Activated CD4-positive, alpha-beta T cell treated with anti-CD3 and anti-CD28 coated beads, Interleukin-2, amount 50 U/mL, for 48 hours (primary cell): Measurements from ENCODE around the gene TOP3A.
A peak's percentile ranks its signal among the peaks of the same experiment; 100 is the strongest.
"Not testable (repeated sequence)": the region's sequence is repeated elsewhere in the genome, so short reads cannot be mapped to it uniquely, and the experiment has no call there.

Experiments
- DNase-seq, 2 experiments: peaks; one replicate each; pipeline ENCODE4 v3.0.0-alpha.2; 2020

TOP3A gene, protein sequence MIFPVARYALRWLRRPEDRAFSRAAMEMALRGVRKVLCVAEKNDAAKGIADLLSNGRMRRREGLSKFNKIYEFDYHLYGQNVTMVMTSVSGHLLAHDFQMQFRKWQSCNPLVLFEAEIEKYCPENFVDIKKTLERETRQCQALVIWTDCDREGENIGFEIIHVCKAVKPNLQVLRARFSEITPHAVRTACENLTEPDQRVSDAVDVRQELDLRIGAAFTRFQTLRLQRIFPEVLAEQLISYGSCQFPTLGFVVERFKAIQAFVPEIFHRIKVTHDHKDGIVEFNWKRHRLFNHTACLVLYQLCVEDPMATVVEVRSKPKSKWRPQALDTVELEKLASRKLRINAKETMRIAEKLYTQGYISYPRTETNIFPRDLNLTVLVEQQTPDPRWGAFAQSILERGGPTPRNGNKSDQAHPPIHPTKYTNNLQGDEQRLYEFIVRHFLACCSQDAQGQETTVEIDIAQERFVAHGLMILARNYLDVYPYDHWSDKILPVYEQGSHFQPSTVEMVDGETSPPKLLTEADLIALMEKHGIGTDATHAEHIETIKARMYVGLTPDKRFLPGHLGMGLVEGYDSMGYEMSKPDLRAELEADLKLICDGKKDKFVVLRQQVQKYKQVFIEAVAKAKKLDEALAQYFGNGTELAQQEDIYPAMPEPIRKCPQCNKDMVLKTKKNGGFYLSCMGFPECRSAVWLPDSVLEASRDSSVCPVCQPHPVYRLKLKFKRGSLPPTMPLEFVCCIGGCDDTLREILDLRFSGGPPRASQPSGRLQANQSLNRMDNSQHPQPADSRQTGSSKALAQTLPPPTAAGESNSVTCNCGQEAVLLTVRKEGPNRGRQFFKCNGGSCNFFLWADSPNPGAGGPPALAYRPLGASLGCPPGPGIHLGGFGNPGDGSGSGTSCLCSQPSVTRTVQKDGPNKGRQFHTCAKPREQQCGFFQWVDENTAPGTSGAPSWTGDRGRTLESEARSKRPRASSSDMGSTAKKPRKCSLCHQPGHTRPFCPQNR

DNA sequence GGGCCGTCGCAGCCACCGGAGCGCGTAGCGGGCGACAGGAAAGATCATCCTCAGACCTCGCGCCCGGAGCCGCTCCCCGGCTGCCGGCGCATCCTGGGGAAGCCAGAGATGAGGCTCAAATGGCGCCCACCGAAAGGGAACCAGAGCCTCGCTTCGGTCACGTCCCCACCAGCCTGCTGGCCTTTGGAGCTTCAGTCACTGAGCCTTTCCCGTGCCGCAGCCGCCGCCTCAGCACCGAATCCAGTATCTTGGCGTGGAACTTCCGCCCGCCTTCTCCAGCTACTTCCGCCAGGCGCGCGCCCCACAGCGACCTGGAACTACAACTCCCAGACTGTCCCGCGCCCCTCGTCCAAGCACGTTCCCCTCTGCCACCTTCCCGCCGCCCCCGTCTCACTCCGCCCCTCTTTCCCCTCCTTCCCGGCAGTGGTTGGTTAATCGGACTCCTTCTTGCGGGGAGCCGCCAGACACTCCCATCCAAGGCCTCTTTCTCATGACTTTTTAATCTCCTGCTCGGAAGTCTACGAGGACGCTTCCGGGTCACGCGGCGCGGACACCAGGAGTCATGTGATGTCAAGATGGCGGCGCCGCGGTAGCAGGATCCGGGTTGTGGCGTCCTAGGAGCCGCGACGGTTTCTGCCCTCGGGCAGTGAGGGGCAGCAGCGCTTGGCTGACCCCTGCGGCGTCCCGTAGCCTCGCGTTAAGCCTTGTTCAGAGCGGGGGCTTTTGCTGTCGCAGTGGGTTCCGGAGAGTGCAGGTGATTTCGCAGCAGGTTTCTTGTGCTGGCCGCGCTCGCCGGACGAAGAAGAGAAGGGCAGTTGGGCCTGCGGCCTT, at the start of gene TOP3A, which contains the start of gene SMCR8:
Gene TOP3A (minus strand): TSS at position 264 of the 831 bp plus-strand sequence. CDS start 216 bp downstream, at position 48.
Gene SMCR8 (plus strand): TSS at position 563 of the 831 bp plus-strand sequence. CDS start 497 bp downstream, outside the sequence.
- DNase-seq: peak; percentile 98

DNA sequence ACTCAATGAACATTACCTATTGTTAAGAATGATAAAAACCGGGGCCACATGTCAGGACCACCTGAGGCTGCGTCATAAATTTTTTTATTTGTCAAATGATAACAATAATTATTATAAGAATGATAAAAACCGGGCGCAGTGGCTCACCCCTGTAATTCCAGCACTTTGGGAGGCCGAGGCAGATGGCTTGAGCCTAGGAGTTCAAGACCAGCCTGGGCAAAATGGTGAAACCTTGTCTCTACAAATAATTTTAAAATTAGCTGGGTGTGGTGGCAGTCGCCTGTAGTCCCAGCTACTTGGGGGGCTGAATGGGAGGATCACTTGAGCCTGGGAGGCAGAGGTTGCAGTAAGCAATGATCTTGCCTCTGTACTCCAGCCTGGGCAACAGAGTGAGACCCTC, 49.4 kb upstream of the TOP3A start:
- DNase-seq: no peak

DNA sequence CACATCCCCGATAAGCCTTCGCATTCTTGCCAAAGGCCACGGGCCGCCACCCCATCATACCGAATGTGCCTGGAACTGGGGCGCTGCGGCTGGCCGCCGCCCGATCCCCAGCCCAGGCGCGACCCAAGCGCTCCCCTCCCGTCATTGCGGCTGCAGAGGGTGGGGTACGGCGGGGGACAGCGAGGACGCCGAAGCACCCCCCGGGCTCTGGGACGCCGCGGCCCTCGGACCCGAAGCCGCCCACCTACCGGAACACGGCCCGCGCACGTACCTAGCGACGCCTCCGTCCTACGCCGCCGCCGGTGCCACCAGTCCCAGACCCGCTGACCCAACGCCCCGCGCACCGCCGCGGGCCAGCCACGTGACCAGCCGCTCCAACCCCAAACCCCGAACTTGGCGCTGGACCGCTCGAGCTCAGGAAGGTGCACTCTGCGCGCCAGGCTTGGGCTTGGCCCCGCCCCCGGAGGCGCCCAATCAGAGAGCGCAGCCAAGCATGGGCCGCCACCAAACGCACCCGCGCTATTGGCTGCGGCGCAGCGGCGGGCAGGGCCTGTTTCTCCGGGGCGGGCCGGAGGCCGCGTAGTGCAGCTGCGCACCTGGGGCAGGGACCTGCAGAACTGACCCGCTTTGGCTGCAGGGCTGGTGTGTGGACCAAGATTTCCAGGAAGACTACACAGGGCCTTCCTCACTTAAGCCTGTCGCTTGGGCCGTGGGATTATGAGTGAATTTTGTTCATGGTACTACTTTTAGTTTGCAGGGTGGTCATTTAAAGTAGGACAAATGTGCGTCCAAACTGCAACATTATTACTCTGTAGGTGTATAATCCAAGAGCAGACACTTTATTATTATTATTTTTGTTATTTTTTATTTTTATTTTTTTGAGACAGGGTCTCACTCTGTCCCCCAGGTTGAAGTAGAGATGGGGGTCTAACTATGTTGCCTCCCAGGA, 48.6 kb upstream of the TOP3A start, which contains the start of gene SHMT1:
Gene SHMT1 (minus strand): TSS at position 450 of the 949 bp plus-strand sequence. CDS start 7,569 bp downstream, outside the sequence.
- peak; percentile 90 to 94 for DNase-seq

DNA sequence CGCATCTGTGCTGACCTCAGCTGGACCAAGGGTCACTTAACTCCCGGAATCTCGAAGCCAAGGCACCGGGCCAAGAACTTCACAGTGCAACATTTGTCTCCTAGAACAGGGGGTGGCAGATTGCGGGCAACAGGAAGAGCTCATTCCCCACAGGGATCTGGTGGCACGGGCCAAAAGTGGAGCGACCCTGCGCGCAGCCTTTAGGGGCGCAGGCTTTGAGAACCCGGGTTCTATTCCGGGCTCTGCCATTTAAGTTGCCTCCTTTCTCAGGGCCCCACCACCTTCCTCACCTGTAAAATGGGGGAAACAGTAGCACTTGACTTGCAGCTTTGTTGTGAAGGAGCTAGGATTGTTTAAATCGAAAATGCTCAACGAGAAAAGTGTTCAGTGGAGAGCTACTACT, 47.9 kb upstream of the TOP3A start:
- DNase-seq: peak in 1 of 2 experiments; percentile 27

DNA sequence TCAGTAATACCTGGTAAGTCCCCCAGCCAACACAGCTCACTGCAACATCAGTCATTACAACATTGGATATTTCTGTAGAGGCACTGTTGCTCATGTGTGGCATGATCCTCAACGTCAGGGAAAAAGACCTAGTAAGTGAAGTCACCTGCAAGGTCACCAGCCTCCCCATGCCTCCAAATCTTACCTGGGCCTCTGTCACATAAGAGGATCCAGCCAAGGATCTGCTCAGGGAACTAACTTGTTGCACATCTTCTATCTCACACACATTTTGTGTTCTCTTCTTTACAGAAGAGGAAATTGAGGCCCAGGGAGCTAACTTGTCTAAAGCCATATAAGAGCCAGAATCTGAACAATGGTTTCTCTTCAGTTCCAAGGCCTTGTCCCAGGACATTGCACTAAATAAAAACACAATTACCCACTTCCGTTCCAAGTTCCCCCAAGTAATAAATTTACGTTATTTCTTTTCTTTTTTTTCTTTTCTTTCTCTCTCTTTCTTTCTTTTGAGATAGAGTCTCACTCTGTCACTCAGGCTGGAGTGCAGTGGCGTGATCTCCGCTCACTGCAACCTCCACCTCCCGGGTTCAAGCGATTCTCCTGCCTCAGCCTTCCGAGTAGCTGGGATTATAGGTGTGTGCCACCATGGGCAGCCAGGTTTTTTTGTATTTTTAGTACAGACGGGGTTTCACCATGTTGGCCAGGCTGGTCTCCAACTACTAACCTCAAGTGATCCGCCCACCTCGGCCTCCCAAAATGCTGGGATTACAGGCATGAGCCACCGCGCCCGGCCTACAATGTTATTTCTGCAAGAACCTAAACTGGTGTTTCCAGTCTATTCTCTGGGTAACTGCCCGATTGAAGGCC, 47.3 kb upstream of the TOP3A start:
- no peak for DNase-seq

DNA sequence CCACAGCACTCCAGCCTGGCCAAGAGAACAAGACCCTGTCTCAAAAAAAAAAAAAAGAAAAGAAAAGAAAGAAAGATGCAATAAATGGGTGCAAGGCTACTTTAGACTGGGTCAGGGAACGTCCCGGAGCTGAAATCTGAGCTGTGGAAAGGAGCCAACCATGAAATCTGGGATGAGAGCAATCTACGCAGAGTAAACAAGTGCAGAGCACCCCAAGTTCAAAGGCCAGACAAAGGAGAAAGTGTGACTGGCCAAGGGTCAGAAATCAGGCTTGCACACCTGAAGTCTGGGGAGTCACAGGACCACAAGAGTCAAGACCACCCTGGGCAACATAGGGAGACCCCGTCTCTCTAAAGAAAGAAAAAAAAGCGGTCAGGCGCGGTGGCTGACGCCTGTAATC, 45.7 kb upstream of the TOP3A start:
- no peak for DNase-seq

DNA sequence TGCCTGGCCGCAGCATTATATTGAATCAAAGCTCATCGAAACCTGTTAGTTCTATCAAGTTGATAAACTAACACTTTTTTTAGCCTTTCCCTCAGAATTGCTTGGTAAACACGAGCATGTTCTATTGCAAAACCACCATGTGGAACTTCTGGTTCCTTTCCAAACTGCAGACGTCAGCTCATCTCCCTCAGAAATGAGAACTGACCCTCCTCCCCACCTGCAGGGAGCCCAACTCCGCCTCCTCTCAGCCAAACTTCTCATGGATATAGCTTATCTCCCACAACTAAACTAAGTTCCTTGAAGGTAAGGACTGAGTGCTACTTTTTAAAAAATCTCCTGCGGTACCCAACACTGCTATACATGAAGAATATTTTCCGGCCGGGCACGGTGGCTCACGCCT, 41.8 kb upstream of the TOP3A start:
- DNase-seq: no peak

DNA sequence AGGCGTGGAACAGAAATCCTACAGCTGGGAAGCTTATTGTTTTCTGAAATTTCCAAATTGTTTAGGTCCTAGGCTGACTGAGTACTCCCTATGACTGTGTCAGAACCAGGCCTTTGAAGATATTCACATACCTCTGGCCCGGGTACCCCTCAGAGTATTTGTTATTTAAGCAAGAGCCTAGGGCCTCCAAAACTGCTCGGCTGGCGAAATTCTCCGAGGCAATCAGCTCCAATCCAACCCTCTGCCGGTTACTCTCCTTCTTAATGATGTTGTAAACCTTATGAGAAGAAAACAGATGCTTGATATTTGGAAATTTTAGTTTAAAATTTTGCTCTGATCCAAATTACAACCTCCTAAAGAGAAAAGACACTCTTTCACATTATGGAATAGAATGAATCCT, 38.7 kb upstream of the TOP3A start:
- no peak for DNase-seq

DNA sequence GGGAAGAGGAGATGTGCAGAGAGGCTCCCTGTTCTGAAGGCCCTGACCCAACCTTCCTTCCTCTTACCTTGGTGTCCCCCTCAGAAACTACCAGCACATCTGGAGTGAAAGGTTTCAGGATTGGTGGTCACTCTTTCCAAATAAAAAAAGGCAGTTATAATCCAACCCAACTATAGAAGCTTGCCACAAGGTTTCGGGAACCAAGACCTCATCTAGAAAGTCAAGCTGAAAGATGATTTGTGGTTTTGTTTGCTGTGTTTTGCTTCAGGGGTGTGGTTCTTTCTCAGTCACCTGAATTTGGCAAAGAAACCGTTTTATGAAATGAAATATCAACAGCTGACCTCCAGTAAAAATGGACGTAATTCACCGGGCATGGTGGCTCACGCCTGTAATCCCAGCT, 29.2 kb upstream of the TOP3A start:
- DNase-seq: no peak

DNA sequence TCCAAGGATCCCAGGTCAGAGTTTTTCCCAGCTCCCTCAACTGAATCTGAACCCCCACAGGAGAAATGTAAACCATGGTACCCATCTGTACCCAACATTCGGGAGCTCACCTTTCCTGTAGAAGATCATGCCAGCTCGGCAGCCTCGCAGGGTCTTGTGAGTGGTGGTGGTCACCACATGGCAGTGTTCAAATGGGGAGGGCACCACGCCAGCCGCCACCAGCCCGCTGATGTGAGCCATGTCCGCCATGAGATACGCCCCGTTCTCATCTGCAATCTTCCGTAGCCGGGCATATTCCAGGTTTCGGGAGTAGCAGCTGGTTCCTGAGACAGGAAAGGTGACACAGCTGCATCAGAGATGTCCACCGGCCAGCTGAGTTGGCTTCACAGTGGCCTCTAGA, 25.1 kb upstream of the TOP3A start:
- DNase-seq: no peak

DNA sequence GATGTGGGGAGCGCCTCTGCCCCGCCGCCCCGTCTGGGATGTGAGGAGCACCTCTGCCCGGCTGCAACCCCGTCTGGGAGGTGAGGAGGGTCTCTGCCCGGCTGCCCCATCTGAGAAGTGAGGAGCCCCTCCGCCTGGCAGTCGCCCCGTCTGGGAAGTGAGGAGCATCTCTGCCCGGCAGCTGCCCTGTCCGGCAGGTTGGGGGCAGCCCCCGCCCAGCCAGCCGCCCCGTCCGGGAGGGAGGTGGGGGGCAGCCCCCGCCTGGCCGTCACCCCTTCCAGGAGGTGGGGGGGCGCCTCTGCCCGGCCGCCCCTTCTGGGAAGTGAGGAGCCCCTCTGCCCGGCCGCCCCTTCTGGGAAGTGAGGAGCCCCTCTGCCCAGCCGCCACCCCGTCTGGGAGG, 23.4 kb upstream of the TOP3A start:
- DNase-seq: not testable (repeated sequence)

DNA sequence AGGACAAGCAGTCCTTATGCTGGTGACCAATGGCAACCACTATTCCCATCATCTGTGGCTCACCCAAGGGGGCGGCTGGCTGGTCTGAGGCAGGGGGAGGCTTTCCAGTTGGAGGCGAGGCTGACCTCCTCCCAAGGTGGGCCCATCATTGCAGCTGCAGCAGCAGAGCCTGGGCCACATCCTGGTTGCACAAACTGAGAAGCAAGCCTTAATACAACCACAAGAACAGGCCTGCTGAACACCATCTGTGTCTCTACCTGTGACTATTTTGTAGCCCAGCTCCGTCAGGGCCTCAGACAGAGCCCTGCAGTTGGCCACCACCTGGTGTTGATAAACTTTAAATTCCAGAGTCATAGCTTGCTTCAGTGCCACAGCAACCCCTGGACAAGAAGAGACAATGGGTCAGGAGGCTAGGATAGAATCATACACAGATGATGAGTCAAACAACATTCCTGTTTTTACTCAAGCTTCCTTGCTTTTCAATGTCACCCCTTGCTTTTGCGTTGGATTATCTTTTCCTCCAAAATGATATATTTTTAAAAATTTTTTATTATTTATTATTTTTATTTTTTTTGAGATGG, 18.2 kb upstream of the TOP3A start:
- no peak for DNase-seq

DNA sequence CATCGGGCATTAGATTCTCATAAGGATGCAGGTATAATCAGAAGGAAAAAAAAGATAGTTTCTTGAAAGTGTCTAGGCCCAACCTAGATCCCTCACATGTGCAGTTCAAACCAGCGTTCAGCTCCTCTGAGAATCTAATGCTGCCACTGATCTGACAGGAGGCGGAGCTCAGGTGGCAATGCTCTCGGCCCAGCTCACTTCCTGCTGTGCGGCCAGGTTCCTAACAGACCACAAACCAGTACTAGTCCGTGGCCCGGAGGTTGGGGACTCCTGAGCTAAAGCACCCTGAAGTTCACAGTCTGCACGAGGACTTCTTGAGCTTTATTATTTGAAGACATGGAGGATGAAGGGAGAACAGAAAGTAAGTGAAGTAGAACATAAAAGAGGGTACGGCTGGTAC, 17.1 kb upstream of the TOP3A start:
- DNase-seq: no peak

DNA sequence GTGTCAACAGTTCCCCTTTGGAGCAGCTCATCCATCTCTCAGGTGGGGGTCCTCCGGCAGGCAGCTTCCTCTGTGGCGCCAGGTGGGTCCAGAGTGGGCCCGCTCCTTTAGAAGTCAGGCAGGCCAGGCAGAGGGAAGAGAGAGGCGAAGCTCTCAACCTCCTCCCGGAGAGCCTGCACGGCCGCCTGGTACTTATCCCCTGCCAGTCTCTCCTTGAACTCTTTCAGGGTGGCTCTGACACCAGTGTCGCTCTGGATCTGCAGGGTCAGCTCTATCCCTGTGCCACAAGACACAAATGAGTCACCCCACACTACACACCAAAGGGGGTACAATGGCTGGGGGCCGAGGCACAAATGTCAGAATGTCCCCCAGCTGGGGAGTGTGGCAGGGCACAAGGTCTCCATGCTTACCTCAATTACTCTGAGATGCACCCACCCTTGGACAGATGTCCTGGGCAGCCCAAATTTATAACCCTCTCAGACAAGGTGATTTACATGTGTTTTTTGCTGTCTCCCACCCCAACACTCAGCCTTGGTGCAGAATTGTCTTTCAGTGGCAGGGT, 13.9 kb upstream of the TOP3A start:
- DNase-seq: no peak

DNA sequence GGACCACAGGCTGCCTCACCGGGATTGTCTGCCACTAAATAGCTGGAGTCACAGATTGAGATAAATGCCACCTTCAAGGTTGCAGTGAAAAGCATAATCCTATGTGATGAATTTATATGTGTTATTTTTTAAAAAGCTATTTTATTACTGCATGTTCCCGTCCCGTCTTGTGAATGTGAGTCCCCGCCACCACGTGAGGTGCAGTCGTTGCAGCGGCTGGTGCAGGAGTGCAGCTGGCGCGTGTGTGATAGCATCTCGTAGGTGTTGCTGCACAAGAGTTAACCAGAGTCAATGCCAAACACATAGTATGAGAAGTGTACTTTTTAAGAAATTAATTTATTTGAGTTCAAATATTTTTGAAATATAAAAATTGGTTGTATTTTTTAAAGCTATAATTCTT, 12.8 kb upstream of the TOP3A start:
- no peak for DNase-seq

DNA sequence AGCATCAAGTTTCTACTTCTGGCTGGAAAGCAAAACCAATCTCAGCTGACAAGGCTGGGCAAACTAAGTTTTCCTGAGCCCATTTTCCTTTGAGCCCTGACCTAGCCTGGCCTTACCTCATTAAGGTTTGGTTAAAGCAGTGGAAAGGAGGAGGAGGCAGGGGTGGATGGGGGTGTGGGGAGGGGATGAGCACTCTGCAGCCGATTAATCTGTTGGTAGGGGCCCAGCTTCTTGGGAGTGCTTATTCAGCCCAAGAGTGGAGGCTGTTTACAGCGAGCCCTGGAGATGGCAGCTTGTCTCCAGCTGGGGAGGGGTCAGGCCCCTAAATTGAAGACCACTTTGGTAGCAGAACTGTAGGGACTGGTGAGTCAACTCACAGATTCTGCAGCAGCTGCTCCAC, 12.3 kb upstream of the TOP3A start:
- DNase-seq: no peak

DNA sequence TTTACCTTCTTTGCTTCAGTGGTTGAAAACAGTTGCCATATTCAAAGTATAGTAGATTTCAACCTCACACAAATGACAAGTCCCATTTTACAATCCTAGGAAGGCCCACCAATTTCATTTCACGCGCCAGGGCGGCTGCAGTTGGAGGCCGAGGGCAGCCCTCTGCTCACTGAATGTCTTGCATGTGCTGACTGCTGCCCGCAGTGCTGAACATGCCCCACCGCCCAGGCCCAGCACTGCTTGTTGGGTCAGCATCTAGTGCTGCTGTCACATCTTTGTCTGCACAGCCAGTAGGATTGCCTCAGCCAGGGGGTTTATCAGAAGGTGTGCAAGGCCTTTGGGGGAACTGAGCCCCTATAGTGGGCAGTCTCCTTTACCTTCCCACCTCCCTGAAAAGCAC, 11.8 kb upstream of the TOP3A start:
- no peak for DNase-seq

DNA sequence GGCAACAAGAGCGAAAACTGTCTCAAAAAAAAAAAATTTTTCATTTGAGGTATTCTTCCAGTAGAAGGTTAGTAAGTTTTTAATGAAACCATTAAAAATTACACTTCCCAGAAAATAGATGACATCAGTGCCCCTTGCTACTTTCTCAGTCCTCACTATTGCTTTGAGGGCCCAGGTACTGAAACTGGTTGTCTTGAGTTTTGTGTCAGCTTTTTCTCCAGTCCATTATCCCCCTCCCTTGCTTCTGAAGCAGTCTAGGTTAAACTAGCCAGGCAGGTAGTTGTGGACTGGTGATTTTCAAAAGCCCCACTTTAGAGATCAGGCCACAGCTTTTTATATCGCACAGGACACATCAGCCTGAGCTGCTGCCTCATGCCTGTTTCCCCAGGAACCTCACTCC, 11.2 kb upstream of the TOP3A start:
- DNase-seq: no peak
